CD1c-positive myeloid dendritic cell (primary cell): ENCODE results near the gene GLUD1.
"Not testable (repeated sequence)": the region's sequence is repeated elsewhere in the genome, so short reads cannot be mapped to it uniquely, and the experiment has no call there.

Source experiments
- DNase-seq: peaks from one replicate; pipeline ENCODE4 v3.0.0-alpha.2; 2016; ENCODE audit errors: extremely low spot score

GLUD1 gene

DNA sequence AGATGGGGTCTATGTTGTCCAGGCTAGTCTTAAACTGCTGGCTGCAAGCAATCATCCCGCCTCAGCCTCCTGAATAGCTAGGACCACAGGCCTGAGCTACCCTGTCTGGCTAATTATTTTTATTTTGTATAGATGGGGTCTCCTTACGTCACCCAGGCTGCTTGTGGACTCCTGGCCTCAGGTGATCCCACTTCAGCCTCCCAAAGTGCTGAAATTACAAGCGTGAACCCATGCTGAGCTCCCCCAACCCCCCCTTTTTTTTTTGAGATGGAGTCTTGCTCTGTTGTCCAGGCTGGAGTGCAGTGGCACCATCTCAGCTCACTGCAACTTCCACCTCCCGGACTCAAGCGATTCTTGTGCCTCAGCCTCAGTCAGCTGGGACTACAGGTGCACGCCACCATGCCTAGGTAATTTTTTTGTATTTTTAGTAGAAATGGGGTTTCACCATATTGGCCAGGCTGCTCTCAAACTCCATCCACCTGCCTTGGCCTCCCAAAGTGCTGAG is 49.2 kb downstream of the GLUD1 start:
- no peak for DNase-seq

- not testable (repeated sequence) for DNase-seq
Observed at GRCh38 chr10:87043579-87043978, 51.1 kb downstream of the GLUD1 start.

DNA sequence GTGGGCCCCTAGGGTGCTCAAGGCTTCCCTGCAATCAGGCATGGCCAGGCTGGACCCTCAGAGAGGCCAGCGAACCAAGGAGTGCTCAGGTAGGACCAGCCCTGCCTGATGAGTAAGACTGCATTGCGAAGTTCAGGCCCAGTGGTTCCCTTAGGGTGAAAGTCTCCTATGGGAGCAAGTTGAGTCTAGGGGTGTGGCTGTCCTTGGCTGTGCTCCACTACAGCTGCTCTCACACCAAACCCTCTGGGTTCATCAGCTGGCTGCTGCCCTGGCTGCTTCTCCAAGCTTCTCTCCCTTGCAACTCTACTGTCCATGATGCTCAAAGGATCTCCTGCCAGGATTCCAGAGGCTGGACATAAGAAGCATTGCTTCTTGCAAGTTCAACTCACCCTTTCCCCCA is 55.9 kb downstream of the GLUD1 start:
- no peak for DNase-seq

- no peak for DNase-seq
Observed at GRCh38 chr10:87038286-87038717, 56.3 kb downstream of the GLUD1 start.

DNA sequence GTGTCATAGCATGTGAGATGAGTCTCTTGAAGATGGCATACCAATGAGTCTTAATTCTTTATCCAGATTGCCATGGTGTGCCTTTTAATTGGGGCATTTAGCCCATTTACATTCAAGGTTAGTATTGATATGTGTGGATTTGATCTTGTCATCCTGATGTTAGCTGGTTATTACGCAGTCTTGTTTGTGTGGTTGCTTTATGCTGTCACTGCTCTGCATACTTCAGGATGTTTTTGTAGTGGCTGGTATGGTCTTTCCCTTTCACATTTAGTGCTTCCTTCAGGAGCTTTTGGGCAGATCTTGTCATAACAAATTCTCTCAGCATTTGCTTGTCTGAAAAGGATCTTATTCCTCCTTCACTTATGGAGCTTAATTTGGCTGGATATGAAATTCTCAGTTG is 58.0 kb downstream of the GLUD1 start:
- DNase-seq, result no peak

DNA sequence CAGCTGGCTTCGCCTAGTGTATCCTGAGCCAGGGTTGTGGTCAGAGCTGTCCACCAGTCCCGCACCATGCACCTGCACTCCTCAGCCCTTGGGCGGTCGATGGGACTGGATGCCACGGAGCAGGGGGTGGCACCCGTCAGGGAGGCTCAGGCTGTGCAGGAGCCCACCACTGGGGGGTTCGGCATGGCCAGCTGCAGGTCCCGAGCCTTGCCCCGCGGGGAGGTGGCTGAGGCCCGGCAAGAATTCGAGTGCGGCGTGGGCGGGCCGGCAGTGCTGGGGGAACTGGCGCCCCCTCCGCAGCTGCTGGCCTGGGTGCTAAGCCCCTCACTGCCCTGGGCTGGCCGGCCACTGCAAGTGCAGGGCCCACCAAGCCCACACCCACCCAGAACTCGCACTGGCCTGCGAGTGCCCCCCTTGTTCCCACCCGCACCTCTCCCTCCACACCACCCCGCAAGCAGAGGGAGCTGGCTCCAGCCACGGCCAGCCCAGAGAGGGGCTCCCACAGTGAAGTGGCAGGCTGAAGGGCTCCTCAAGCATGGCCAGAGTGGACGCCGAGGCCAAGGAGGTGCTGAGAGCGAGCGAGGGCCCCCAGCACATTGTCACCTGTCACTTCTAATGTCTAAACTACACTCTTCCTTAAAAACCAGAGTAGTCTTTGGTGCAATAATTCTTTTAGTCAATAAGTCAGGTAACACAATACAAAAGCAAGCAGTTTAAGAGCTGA is 63.6 kb downstream of the GLUD1 start:
- DNase-seq, result no peak

- DNase-seq, result not testable (repeated sequence)
Observed at GRCh38 chr10:87030419-87030818, 64.2 kb downstream of the GLUD1 start.

DNA sequence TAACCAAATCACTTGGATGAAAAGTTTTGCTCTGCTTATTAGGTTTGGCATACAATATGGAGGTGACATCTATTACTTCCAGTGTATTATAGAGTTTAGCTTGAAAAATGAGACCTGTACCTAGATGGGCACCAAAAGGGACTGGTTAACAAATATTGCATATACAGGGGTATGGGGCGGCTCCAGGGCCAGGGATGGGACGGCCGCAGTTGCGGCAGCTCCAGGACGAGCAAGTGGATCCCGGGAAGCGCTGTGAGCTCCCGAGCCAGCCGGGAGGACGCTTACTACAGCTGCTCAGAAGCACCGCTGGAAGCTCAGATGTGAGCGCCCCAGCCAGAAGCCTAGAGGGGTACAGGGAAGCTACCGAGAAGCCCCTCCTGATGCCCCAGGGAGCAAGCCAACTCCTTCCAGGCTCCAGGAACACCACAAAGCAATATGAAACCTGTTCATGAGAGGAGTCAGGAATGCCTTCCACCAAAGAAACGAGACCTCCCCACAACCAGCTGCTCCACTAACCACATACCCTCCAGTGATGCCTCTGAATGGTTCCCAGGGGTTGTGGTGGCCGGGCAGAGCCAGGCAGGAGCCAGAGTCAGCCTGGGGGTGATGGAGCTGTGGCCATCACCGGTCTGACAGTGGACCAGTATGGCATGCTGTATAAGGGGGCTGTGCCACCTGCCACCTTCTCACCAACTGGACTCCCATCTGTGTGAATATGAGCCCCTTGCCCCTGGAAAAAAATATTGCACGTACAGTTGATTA is 67.7 kb downstream of the GLUD1 start:
- DNase-seq, result not testable (repeated sequence)

DNA sequence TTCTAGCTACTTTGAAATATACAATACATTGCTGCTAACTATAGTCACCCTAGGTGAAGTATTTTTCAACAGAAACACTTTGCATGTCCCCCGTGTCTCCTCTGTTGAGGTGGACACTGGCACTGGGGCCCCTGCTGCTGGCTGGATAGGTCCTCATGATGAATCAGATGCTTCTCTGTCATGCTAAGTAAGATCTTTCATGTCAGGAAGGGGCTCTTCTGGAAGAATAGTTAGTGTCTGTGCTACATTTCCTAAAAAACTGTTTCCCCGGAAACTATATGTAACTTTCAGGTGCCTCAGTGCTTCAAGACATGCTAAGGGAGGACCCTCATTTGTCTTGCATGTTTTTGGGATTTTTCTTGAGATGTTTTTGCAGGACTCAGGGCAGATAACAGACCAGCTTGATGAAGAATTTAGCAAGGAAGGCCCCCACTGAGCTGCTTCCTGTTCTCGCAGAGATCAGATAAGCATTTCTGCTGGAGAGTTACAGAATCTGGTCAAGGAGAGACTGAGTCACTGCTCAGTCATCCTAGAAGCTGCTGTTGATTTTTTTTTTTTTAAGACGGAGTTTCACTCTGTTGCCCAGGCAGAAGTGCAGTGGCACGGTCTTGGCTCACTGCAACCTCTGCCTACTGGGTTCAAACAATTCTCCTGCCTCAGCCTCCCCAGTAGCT is 69.2 kb downstream of the GLUD1 start:
- DNase-seq, result peak; percentile 8

DNA sequence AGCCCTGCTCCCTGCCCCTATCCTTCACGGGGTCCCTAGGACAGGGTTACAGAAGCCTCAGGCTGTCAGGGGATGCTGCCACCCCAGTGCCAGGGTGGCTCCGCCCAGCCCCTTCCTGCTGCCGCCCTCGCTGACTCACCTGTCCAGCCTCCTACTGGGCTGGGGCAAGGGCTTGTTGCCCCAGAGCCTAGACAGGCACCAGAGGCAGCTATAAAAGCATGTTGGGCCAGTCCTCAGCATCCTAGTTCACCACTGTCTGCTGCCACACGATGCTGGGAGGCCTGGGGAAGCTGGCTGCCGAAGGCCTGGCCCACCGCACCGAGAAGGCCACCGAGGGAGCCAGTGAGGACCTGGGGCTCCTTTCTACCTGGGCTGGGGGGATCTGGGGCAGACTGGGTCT is 74.6 kb downstream of the GLUD1 start, which contains the start of gene FAM25A:
Gene FAM25A, plus strand, starts transcription at position 239 of the 400 bp plus-strand sequence. Its CDS starts 31 bp downstream, at position 270.
- not testable (repeated sequence) for DNase-seq

- DNase-seq, result not testable (repeated sequence)
Observed at GRCh38 chr10:87019504-87019903, 75.1 kb downstream of the GLUD1 start.

- DNase-seq, result not testable (repeated sequence)
Observed at GRCh38 chr10:87019066-87019465, 75.6 kb downstream of the GLUD1 start.

DNA sequence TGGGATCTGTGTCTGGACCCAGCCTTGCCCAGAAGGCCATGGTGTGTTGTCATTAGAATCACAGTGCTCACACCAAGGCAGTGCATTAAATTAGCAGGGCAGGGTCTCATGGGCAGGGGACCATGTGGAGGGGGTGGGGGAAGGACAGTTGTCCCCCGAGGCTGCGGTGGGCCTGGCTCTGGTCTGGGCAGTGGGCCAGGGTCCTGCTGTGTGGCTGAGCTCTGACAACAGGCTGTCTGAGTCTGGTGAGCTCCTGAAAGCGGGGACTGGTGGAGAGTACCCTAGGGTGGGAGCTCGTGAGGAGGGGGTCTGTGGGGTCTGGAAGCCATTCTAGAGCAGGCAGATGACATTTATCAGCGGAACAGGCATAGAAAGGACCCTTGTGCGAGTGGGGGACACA is 76.5 kb downstream of the GLUD1 start:
- DNase-seq, result not testable (repeated sequence)

DNA sequence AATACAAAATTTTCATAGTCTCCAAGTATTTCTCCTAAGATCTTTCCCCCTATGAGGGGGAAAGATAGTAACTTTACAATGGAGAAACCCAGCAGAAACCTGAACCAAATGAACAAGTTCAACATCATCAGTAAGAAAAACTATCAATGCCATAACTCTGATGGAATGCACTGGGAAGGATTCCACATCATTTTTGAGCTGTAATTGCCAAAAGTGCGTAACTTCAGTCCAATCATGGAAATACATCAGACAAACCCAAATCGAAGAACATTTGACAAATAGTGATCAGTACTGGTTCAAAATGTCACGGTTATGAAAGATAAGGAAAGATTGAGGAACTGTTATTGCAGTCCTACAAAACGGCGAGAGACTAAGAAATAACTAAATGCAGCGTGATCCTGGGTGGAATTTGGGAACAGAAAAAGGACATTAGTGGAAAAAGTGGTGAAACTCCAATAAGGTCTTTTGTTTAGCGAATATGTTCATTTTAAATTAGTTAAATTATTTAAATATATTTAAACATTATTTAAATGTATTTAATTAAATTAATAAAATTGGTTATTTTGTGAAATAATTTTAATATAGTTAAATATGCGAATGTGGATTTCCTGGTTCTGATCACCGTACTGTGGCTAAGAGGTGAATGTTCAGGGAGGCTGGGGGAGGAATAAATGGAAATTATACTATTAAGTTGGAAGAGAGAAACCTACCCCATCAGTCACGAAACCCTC is 79.5 kb downstream of the GLUD1 start:
- not testable (repeated sequence) for DNase-seq

- DNase-seq, result peak; percentile 15
Observed at GRCh38 chr10:87013528-87013927, 81.1 kb downstream of the GLUD1 start.

- not testable (repeated sequence) for DNase-seq
Observed at GRCh38 chr10:87009134-87009696, 85.4 kb downstream of the GLUD1 start.

DNA sequence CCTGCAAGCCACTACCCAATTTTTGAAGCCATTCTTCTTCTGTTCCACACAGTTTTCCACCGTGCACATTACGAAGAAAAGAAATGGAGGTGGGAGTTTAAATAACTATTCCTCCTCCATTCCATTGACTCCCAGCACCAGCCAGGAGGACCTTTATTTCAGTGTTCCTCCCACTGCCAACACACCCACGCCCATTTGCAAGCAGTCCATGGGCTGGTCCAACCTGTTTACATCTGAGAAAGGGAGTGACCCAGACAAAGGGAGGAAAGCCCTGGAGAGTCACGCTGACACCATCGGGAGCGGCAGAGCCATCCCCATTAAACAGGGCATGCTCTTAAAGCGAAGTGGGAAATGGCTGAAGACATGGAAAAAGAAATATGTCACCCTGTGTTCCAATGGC is 86.3 kb downstream of the GLUD1 start:
- DNase-seq, result not testable (repeated sequence)

DNA sequence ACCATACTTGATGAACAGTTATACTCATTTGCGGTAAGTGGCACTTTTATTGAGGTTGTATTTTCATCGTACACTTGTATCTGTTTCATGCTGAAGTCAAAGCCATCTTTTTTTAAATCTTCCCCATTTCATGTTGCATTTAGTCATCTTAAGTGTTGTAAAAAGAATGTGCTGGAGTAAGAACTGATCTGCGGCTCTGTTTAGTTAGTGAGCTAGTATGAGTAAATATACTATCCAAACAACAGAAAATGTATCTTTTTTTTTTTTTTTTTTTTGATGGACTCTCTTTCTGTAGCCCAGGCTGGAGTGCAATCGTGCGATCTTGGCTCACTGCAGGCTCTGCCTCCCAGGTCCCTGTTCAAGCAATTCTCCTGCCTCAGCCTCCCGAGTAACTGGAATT is 87.0 kb downstream of the GLUD1 start:
- DNase-seq, result not testable (repeated sequence)

DNA sequence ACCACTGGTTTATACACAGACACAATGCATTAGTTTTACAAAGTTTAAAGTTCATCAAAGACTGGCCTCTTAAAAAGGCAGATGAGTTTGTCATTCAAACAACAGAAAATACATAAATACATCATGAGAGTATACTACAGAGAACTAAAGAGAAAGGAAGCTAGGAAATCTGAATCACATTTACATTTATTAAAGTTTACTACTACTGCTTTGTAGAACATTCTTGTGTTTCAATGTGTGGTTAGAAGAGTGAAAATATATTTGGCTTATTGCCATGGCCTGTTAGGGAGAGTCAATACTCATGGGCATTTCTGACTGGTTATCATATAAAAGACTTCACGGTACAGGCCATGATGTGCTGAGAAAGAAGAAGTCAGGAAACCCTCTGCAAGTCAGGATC is 87.5 kb downstream of the GLUD1 start:
- DNase-seq, result not testable (repeated sequence)

DNA sequence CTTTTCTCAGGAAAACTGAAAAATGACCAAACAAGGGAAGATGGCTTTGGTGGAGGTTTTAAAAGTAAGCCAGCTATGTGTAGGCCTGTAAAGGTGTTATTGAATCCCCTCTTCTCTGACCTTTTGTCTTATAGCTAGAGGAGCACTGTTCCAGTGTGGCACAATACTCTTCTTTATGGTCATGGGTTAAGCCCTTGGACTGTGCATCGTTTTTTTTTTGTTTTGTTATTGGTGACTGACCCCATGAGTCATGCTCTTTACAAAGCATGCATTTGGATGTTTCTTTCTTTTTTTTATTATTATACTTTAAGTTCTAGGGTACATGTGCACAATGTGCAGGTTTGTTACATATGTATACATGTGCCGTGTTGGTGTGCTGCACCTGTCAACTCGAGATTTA is 94.2 kb downstream of the GLUD1 start:
- DNase-seq, result peak; percentile 51
